GM23248 (cell line): ENCODE results near the gene BCL2A1.

ENCODE experiments used
- EZH2 ChIP-seq: fragments of 200-600 bp; sonication (generic); IDR thresholded peaks from 2 replicates; pipeline ENCODE4 v1.6.1; 2018; ENCODE audit warnings: antibody characterized with exemption, mild to moderate bottlenecking; ENCODE audit not compliant: insufficient read depth, poor library complexity, severe bottlenecking
- EZH2phosphoT487 ChIP-seq: fragments of 200-600 bp; sonication (generic); IDR thresholded peaks from 2 replicates; pipeline ENCODE4 v1.6.1; 2018; ENCODE audit warnings: antibody characterized with exemption, moderate library complexity, mild to moderate bottlenecking, low read depth; ENCODE audit not compliant: insufficient read depth

GRCh38 chr15:79923515-79924169, 47.4 kb downstream of the BCL2A1 start:
- TF ChIP-seq EZH2phosphoT487 (no peak), EZH2 (no peak)
